Posterior cingulate gyrus (tissue), 11 donors: ENCODE results near the gene ABHD16B.
"Not testable (repeated sequence)": the region's sequence is repeated elsewhere in the genome, so short reads cannot be mapped to it uniquely, and the experiment has no call there.

Experiments used
- DNase-seq, 10 donors: peaks; one replicate each; pipeline versions ENCODE4 v3.0.0 to v3.0.0-alpha.2; 2020 to 2021; ENCODE audit warnings: mixed read lengths in 3 of 10
- intact Hi-C: fragments of 100-400 bp; cut with DNase I; formaldehyde crosslinking; loops from one replicate; pipeline ENCODE4 v1.15.1; 2023

ABHD16B gene

GRCh38 chr20:63854069-63854765 lies 7.1 kb upstream of the ABHD16B start:
- intact Hi-C loops, result no loop called here
- no peak for DNase-seq

GRCh38 chr20:63854766-63855362 lies 6.4 kb upstream of the ABHD16B start:
- DNase-seq, result no peak
- intact Hi-C loops, result no loop called here

GRCh38 chr20:63855363-63856097 lies 5.8 kb upstream of the ABHD16B start:
- intact Hi-C loops, result no loop called here
- DNase-seq, result no peak

GRCh38 chr20:63856098-63856511 lies 5.2 kb upstream of the ABHD16B start:
- intact Hi-C loops, result no loop called here
- no peak for DNase-seq

GRCh38 chr20:63857764-63858392 lies 3.4 kb upstream of the ABHD16B start:
- DNase-seq, result no peak
- intact Hi-C loops, result no loop called here

GRCh38 chr20:63858393-63859165 lies 2.7 kb upstream of the ABHD16B start:
- DNase-seq, result no peak
- intact Hi-C loops, result no loop called here

GRCh38 chr20:63859166-63859699 lies 2.1 kb upstream of the ABHD16B start:
- DNase-seq, result no peak
- intact Hi-C loops, result no loop called here

GRCh38 chr20:63860325-63861051 lies 810 bp upstream of the ABHD16B start:
- intact Hi-C loops, result loop anchor here (5.0 to 10.0 kb wide), 2 partner anchors 73 to 156 kb away; partner anchors contain the start of genes ARFRP1 and ZGPAT
- DNase-seq, result peak in 2 of 10 donors; percentile 23 to 87

- intact Hi-C loops, result loop anchor here (5.0 to 10.0 kb wide), 2 partner anchors 75 to 157 kb away; partner anchors contain the start of genes ARFRP1 and ZGPAT
- DNase-seq, result no peak
Measured at GRCh38 chr20:63861981-63862901, 943 bp downstream of the ABHD16B start.

GRCh38 chr20:63863021-63863797 lies 1.9 kb downstream of the ABHD16B start:
- intact Hi-C loops, result loop anchor here (5.0 to 10.0 kb wide), 2 partner anchors 76 to 158 kb away; partner anchors contain the start of genes ARFRP1 and ZGPAT
- no peak for DNase-seq

GRCh38 chr20:63863798-63864544 lies 2.7 kb downstream of the ABHD16B start:
- intact Hi-C loops, result loop anchor here (2.0 to 10.0 kb wide), 4 partner anchors 31 to 325 kb away; partner anchors contain the start of genes ARFRP1, DNAJC5 and ZGPAT
- peak; percentile 48 to 96 (median 70) for DNase-seq

GRCh38 chr20:63864545-63864977 lies 3.3 kb downstream of the ABHD16B start:
- intact Hi-C loops, result loop anchor here (2.0 to 10.0 kb wide), 4 partner anchors 30 to 326 kb away; partner anchors contain the start of genes ARFRP1, DNAJC5 and ZGPAT
- no peak for DNase-seq

- intact Hi-C loops, result loop anchor here (2.0 to 10.0 kb wide), 4 partner anchors 30 to 326 kb away; partner anchors contain the start of genes ARFRP1, DNAJC5 and ZGPAT
- DNase-seq, result peak; percentile 98 to 100 (median 99)
Measured at GRCh38 chr20:63864978-63865640, 3.8 kb downstream of the ABHD16B start, which contains the start of gene TPD52L2. Gene TPD52L2 (plus strand): TSS chr20:63865270. CDS start chr20:63865366, 96 bp downstream.

GRCh38 chr20:63867042-63867441 lies 5.7 kb downstream of the ABHD16B start:
- not testable (repeated sequence) for DNase-seq
- intact Hi-C loops, result loop anchor here (10.0 kb wide), 1 partner anchor 162 kb away; the partner anchor contains the start of genes ARFRP1 and ZGPAT

GRCh38 chr20:63868264-63868663 lies 7.0 kb downstream of the ABHD16B start:
- intact Hi-C loops, result loop anchor here (10.0 kb wide), 1 partner anchor 163 kb away; the partner anchor contains the start of genes ARFRP1 and ZGPAT
- no peak for DNase-seq
